SU-DHL-6 (cell line): Measurements from ENCODE around the gene ASB3.

Experiments used
- EZH2phosphoT487 ChIP-seq: fragments of 200-600 bp; sonication (generic), shearing (Covaris generic); conservative IDR thresholded peaks from 2 replicates; pipeline ENCODE4 v1.6.1; 2018; ENCODE audit warnings: mild to moderate bottlenecking, antibody characterized with exemption, low read length, moderate library complexity, mixed read lengths
- TF ChIP-seq, protein P1 (sequence below): fragments of 200-600 bp; sonication (generic); IDR thresholded peaks from one replicate; pipeline ENCODE4 v1.5.1; 2017; ENCODE audit warnings: antibody characterized with exemption, mild to moderate bottlenecking, low read length, moderate library complexity; ENCODE audit not compliant: insufficient read depth, poor library complexity, severe bottlenecking

DNA sequence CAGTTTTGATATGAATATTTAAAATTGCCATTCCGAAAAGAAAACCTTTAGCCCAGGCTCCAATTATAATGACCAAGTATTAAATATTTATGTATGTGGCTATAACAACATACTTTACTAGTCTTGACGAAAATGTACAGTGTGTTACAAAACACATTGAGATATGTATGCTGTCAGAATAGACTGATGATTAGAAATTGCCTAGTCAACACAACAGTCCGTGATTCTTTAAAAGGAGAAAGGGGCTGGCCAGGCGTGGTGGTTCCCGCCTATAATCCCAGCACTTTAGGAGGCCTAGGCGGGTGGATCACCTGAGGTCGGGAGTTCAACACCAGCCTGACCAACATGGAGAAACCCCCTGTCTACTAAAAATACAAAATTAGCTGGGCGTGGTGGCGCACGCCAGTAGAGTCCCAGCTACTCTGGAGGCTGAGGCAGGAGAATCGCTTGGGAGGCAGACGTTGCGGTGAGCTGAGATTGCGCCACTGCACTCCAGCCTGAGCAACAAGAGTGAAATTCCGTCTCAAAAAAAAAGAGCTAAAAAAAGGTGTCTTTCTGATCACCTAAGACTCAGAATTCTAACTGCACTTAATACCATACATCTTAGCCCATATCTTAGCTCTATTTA, 17.3 kb downstream of the ASB3 start:
- TF ChIP-seq, protein P1, sequence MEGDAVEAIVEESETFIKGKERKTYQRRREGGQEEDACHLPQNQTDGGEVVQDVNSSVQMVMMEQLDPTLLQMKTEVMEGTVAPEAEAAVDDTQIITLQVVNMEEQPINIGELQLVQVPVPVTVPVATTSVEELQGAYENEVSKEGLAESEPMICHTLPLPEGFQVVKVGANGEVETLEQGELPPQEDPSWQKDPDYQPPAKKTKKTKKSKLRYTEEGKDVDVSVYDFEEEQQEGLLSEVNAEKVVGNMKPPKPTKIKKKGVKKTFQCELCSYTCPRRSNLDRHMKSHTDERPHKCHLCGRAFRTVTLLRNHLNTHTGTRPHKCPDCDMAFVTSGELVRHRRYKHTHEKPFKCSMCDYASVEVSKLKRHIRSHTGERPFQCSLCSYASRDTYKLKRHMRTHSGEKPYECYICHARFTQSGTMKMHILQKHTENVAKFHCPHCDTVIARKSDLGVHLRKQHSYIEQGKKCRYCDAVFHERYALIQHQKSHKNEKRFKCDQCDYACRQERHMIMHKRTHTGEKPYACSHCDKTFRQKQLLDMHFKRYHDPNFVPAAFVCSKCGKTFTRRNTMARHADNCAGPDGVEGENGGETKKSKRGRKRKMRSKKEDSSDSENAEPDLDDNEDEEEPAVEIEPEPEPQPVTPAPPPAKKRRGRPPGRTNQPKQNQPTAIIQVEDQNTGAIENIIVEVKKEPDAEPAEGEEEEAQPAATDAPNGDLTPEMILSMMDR: no peak
- no peak for TF ChIP-seq EZH2phosphoT487
